Activated CD4-positive, alpha-beta T cell treated with anti-CD3 and anti-CD28 coated beads for 4 hours (primary cell): ENCODE measurements around the gene PLIN3.
A peak's percentile ranks its signal among the peaks of the same experiment; 100 is the strongest.
"Not testable (repeated sequence)": the region's sequence is repeated elsewhere in the genome, so short reads cannot be mapped to it uniquely, and the experiment has no call there.

Experiments used
- DNase-seq, 2 donors: peaks; one replicate each; pipeline ENCODE4 v3.0.0-alpha.2; 2020

Gene PLIN3

DNA sequence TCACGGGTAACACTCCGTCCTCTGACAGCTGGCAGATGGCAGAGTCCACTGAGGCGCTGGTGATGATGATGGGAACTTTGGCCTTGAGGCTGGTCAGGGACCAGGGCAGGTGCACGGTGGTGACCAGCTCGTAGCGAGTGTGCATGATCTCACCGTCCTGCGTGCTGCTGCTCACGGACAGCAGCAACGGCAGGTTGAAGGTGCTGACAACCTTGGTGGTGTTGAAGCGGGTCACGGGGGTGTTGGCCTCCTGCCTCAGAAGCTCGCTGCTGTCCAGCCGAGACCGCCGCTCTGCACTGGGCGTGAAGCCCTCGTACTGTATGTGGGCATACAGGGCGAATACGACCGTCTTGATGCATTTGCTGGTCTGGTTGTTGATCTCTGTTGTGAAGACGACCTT lies 23.6 kb upstream of the PLIN3 start:
- no peak for DNase-seq

- no peak for DNase-seq
These were observed 21.8 kb upstream of the PLIN3 start for GRCh38 chr19:4889034-4889815.

GRCh38 chr19:4887803-4888202 lies 20.3 kb upstream of the PLIN3 start:
- DNase-seq: not testable (repeated sequence)

DNA sequence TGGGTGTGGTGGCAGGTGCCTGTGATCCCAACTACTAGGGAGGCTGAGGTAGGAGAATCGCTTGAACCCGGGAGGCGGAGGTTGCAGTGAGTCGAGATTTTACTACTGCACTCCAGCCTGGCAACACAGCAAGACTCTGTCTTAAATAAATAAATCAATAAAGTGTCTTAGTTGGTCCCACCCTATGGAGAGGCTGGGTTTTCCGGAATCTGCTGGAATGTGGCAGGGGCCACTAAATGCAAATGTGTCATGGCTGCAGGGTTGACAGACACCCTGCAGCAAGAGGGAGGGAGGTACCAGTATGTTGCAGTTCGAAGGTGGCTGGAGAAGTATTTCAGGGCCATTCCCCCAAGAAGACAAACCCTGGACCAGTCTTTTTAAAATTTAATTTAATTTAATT lies 17.5 kb upstream of the PLIN3 start:
- not testable (repeated sequence) for DNase-seq

DNA sequence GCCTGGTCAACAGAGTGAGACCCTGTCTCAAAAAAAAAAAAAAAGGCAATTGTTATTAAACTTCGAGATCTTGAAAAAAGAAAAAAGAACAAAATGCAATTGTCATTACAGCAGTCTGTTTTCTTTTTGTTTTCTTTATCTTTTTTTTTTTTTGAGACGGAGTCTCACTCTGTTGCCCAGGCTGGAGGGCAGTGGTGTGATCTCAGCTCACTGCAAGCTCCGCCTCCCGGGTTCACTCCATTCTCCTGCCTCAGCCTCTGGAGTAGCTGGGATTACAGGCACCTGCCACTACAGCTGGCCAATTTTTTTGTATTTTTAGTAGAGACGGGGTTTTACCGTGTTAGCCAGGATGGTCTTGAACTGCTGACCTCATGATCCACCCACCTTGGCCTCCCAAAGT lies 15.4 kb upstream of the PLIN3 start:
- not testable (repeated sequence) for DNase-seq

DNA sequence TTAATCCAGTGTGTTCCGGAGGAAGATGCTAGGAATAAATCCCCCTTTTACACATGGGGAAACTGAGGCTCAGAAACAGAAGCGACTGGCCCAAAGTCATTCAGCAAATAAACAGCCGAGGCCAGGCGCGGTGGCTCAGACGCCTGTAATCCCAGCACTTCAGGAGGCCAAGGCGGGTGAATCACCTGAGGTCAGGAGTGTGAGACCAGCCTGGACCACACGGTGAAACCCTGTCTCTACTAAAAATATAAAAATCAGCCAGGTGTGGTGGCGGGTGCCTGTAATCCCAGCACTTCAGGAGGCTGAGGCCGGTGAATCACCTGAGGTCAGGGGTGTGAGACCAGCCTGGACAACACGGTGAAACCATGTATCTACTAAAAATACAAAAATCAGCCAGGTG lies 11.6 kb upstream of the PLIN3 start:
- DNase-seq: no peak

DNA sequence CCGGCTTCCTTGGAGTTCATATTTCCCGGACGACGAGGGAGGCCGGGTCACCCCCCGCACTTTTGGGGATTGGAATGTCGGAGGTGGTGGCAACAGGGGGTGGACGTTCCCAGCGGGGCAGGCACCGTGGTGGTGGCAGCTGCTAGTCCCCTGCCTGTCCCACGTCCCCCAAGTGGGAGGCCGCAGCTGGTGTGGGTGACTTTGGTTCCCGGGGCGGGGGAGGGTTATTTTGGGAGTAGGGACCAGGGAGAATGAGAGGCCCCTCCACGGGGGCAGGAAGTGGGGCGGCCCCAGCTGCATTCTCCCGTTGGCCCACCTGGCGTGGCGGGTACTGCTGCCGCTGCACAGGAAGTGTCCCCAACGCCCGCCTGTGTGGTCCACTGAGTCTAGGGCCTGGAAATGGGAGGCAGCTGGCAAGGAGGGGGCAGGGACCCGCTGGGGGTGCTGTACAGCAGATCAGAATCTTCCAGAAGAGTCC lies 11.1 kb upstream of the PLIN3 start:
- no peak for DNase-seq

- no peak for DNase-seq
These were observed 10.5 kb upstream of the PLIN3 start for GRCh38 chr19:4877753-4878490.

DNA sequence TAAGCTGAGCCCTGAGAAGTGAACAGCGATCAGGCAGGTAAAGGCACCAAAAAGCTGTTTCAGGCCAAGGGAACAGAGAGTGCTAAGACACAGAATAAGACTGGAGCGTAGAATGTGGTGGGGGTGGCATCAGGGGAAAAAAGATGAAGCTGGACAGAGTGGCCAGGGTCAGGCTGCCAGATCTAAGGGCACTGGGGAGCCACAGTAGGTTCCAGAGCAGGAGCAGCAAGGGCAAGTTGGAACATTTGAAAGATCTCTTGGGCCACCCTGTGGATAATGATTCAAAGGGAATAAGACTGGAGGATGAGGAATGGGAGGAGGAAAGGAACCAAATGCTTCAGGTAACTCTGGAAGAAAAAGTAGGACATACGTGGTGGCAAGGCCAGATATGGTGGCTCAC lies 6.5 kb upstream of the PLIN3 start:
- no peak for DNase-seq

DNA sequence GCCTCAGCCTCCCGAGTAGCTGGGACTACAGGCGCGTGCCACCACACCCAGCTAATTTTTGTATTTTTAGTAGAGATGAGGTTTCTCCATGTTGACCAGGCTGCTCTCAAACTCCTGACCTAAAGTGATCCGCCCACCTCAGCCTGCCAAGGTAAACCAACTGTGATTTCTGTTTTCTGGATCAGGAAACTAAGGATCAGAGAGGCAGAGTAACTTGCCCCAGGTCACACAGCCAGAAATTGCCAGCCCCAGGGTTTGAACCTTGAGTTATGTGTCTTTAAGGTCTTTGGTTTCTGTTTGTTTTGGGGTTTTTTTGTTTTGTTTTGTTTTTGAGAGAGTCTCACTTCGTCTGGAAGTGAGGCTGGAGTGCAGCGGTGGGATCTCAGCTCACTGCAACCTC lies 4.2 kb upstream of the PLIN3 start:
- no peak for DNase-seq

DNA sequence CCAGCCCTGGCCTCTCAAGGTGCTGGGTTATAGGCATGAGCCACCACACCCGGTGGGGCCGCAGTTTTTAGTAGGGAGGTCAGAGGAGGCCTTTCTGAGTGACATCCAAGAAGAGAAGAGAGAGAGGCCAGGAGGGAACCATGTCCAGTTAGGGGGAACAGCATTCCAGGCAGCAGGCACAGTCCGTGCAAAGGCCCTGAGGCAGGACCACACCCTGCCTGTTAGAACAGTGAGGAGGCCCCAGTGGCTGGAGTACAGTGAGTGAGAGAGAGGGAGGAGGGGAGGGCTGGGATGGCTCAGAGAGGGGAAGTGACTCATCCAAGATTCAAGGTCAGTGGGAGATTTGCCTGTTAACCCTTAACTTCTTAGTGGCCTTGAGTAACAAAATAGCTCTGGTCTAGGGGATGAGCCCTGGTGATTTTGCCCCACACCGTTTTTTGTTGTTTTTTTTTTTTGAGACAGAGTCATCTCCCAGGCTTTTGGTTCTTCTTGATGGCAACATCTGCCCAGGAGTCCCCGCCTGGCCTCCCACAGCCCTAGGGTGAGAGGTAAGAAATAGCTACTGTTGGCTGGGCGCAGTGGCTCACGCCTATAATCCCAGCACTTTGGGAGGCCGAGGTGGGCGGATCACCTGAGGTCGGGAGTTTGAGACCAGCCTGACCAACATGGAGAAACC lies 2.7 kb upstream of the PLIN3 start:
- no peak for DNase-seq

- no peak for DNase-seq
These were observed 893 bp upstream of the PLIN3 start for GRCh38 chr19:4868286-4868834.

DNA sequence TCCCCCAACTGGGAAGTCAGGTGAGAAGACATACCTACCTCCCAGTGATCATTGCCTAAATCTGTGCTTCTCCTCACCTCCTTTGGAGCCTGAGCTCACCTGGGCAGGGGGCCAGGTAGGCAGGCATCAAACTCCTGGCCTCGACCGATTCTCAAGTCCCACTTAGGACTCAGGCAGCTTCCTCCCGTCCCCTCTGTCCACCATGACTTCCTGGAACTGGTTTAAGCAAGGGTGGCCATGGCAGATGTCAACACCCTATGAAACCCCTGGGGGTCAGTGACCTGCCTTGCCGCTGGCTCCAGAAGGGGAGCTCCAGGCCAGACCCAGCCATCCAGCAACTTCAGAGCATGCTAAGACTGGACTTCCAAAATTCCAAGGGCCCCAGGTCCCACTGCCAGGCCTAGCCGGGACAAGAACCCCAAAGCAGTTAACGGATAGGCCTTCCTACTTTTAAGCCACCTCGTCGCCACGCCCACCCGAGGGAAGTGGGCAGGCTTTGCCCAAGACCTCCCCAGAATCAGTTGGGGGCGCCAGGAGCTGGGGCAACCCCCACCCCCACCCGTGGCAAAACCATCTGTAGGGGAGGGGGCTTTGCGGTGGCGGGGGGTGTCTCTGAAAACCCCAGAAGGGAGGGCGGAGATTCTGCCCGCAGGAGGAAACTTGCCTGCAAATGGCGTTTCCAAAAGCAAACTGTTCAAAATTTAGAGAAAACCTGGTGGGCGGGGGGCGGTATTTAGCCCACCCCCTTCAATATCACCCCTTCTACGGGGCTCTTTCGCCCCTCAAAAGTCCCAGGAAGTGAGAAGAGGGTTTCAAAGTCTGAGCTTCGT lies 657 bp downstream of the PLIN3 start:
- DNase-seq: peak; percentile 50 to 64

- no peak for DNase-seq
These were observed 6.3 kb downstream of the PLIN3 start for GRCh38 chr19:4861147-4861546.

- DNase-seq: no peak
These were observed 7.8 kb downstream of the PLIN3 start for GRCh38 chr19:4859697-4860096.

GRCh38 chr19:4856468-4856867 lies 11.0 kb downstream of the PLIN3 start:
- not testable (repeated sequence) for DNase-seq

DNA sequence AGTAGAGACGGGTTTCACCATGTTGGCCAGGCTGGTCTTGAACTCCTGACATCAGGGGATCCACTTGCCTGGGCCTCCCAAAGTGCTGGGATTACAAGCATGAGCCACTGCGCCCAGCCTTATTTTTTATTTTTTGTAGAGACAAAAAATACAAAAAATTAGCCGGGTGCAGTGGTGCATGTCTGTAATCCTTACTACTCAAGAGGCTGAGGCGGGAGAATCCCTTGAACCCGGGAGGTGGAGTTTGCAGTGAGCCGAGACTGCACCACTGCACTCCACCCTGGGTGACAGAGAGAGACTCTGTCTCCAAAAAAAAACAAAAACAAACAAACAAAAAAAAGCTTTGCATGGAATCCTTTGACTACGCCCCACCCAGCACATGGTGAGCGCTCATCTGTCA lies 14.0 kb downstream of the PLIN3 start:
- not testable (repeated sequence) for DNase-seq

DNA sequence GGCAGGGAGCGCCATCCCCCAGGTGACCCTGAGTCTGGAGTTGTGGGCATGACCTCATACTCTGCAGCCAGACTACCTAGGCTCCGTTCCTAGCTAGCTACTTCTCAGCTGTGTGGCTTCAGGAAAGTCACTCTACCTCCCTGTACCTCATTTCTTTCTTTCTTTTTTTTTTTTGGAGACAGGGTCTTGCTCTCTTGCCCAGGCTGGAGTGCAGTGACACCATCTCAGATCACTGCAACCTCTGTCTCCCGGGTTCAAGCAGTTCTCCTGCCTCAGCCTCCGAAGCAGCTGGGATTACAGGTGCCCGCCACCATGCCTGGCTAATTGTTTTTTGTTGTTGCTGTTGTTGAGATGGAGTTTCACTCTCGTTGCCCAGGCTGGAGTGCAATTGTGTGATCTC lies 15.0 kb downstream of the PLIN3 start:
- DNase-seq: no peak

DNA sequence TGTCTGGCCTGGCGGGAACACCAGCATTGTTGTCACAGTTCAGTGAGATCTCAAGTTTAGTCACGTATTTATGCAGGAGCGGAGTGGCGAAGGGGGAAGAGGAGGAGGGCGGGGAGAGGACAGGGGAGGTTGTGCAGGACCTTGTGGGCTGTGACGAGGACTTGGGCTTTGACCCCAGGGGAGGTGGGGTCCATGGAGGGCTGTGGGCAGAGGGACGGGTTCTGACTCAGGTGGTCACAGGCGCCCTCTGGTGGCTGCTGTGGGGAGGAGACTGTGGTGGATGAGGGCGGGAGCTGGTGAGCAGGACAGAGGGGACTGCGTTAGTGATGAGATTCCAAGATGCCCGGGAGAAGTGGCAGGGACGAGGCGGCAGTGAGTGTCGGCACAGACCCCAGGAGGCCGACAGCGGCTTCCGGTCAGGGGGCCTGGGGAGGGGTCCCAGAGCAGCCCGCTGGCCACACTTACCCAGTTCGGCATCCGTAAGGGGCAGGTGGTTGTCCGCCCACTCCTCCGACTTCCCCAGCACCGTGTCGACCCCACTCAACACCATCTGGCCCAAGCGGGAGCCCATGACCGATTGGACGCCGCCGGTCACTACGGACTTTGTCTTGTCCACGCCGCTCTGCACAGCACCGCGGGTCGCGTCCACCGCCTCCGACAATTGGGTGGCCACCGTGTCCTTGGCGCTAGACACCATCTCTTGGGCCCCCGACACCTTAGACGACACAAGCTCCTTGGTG lies 15.7 kb downstream of the PLIN3 start:
- DNase-seq: peak; percentile 73 to 83

DNA sequence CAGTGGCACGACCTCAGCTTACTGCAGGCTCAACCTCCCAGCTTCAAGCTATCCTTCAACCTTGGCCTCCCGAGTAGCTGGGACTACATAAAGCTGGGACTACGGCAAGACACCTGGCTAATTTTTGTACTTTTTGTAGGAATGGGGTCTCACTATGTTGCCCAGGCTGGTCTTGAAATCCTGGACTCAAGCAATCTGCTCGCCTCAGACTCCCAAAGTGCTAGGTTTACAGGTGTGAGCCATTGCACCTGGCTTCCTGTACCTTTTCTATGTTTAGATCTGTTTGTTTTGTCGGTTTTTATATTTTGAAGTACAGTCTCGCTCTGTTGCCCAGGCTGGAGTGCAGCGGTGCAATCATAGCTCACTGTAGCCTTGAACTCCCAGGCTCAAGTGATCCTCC lies 18.4 kb downstream of the PLIN3 start:
- DNase-seq: no peak

GRCh38 chr19:4847190-4847973 lies 20.1 kb downstream of the PLIN3 start:
- no peak for DNase-seq
